OCI-LY7 (cell line): ENCODE measurements around the gene ADD2. TPM values are rescaled to one million over a fixed set of nuclear protein-coding genes. Genes with fewer than 3 reads are reported as not detected.

Experiments used
- BruUV-seq: library from RNA; stranded (reverse); fragments of 400-500 nt; replicated peaks from 2 replicates; lab custom pipeline; 2021; lab: Mats Ljungman, UMichigan
- CTCF ChIA-PET: fragments of 300-600 bp; sonication (Branson Sonifier 250); formaldehyde crosslinking; loops from one replicate; lab custom pipeline; 2022; ENCODE audit warnings: antibody characterized with exemption; ENCODE audit not compliant: unreplicated experiment; lab: Charles Lee
- POLR2A ChIA-PET: fragments of 300-600 bp; sonication (Branson Sonifier 250); formaldehyde crosslinking; loops from one replicate; lab custom pipeline; 2022; ENCODE audit warnings: antibody characterized with exemption; lab: Charles Lee
- DNase-seq: peaks from one replicate; pipeline ENCODE4 v3.0.0-alpha.2; 2015; ENCODE audit warnings: low spot score
- H2AFZ ChIP-seq: fragments of 200-600 bp; sonication (generic), shearing (Covaris generic); 2 replicates; pipeline ENCODE4 v1.6.1; 2014; ENCODE audit warnings: mild to moderate bottlenecking, antibody characterized with exemption, low read length, moderate library complexity
- H3K27ac ChIP-seq: fragments of 200-600 bp; sonication (generic); 2 replicates; pipeline ENCODE4 v1.5.1; 2014; ENCODE audit warnings: mixed run types, low read depth, mild to moderate bottlenecking, moderate library complexity, low read length, inconsistent platforms; ENCODE audit not compliant: poor library complexity, severe bottlenecking
- H3K36me3 ChIP-seq: fragments of 200-600 bp; sonication (generic); 2 replicates; pipeline ENCODE4 v1.6.1; 2014; ENCODE audit warnings: mild to moderate bottlenecking, antibody characterized with exemption, low read length, moderate library complexity, mixed read lengths; ENCODE audit not compliant: insufficient read depth
- H3K4me1 ChIP-seq: fragments of 200-600 bp; sonication (generic); 2 replicates; pipeline ENCODE4 v1.5.1; 2014; ENCODE audit warnings: mild to moderate bottlenecking, low read length; ENCODE audit not compliant: insufficient read depth, poor library complexity, severe bottlenecking
- H3K4me2 ChIP-seq: fragments of 200-600 bp; sonication (generic); 2 replicates; pipeline ENCODE4 v1.6.1; 2014; ENCODE audit warnings: mild to moderate bottlenecking, low read length
- H3K4me3 ChIP-seq: fragments of 200-600 bp; sonication (generic); 2 replicates; pipeline ENCODE4 v1.5.1; 2014; ENCODE audit warnings: mild to moderate bottlenecking, low read depth, low read length; ENCODE audit not compliant: poor library complexity, severe bottlenecking
- H3K79me2 ChIP-seq: fragments of 200-600 bp; sonication (generic); 2 replicates; pipeline ENCODE4 v1.6.1; 2016; ENCODE audit warnings: low read depth, mild to moderate bottlenecking, low read length, moderate library complexity, mixed read lengths; ENCODE audit not compliant: insufficient read depth
- H3K9me2 ChIP-seq: fragments of 200-600 bp; sonication (generic); 2 replicates; pipeline ENCODE4 v1.6.1; 2016; ENCODE audit warnings: mild to moderate bottlenecking, low read length, mixed read lengths; ENCODE audit not compliant: insufficient read depth
- H3K9me3 ChIP-seq: fragments of 200-600 bp; sonication (generic); 2 replicates; pipeline ENCODE4 v1.6.1; 2014; ENCODE audit warnings: mild to moderate bottlenecking, mixed run types, low read length, mixed read lengths
- H4K20me1 ChIP-seq: fragments of 200-600 bp; sonication (generic); 2 replicates; pipeline ENCODE4 v1.6.1; 2014; ENCODE audit warnings: mild to moderate bottlenecking, antibody characterized with exemption, low read length, moderate library complexity, mixed read lengths; ENCODE audit not compliant: insufficient read depth
- EZH2phosphoT487 ChIP-seq: fragments of 200-600 bp; sonication (generic); IDR thresholded peaks from 2 replicates; pipeline ENCODE4 v1.6.1; 2018; ENCODE audit warnings: low read depth, borderline replicate concordance, mild to moderate bottlenecking, mixed run types, antibody characterized with exemption, low read length, moderate library complexity, mixed read lengths
- intact Hi-C: fragments of 100-400 bp; cut with micrococcal nuclease; formaldehyde crosslinking; loops from one replicate; pipeline ENCODE4 v1.10.0; 2022; ENCODE audit not compliant: unreplicated experiment
- total RNA-seq, 2 experiments: library from RNA; depleted of rRNA in 1 of 2; stranded (reverse); fragments of >200 nt in 1 of 2; shearing (Covaris generic) in 1 of 2; gene quantifications; 2 replicates each; pipeline ENCODE4 v1.2.3, GENCODE V29; 2014 to 2022
- TF ChIP-seq, protein P1 (sequence below): fragments of 200-600 bp; sonication (generic); conservative IDR thresholded peaks from 2 replicates; pipeline ENCODE4 v1.5.1; 2014; ENCODE audit warnings: mild to moderate bottlenecking, antibody characterized with exemption, low read length, moderate library complexity, mixed read lengths

ADD2 gene
- total RNA-seq, 2 experiments from 2014 or later: not detected

DNA sequence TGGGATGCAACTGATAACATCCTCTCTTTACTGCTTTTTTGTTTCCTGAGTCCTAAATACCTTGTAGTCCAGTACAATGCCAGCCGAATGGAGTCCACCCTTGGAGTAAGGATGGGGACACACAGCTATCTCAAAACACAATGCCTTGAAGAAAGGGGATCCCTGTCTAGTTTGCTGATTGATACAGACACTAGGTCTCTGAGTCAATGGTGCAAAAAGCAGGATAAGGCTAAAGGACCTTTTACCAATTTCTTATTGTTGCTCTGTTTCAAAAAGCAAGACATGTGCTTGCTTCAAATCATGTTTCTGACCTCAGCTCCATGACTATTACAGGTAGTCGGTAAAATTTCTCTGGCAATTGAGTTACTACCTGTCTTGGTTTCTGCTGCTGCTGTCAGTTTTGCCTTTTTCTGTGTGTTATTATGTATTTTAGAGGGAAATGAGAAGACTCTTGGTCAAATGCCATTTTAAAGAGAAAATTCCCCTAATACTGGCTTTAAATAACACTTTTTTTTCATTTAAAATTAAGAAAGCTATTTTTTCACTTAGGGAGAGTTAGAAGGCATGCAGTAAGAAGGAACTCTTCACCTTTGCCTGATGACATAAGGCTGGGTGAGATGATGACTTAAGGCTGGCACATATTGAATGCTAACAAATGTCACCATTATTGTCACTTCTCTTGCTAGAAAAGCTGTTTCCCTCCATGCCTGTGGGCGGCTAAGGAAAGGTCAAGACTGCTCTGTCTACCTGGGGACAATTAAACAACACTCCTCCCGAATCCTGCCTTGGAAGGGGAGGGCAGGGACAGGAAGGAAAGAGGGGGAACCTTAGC, 27.4 kb upstream of the ADD2 start:
- intact Hi-C loops: no loop called here
- POLR2A ChIA-PET: no interaction called here
- Histone ChIP-seq H3K36me3 (no peaks in the 10 kb centered on the region), H3K4me1 (no peaks in the 10 kb centered on the region), H3K9me2 (no peaks in the 10 kb centered on the region), H3K9me3 (no peaks in the 10 kb centered on the region), H2AFZ (no peak overlapping the region), H3K79me2 (no peaks in the 10 kb centered on the region), H3K27ac (no peak overlapping the region), H3K4me3 (no peak overlapping the region), H4K20me1 (no peaks in the 10 kb centered on the region), H3K4me2 (no peak overlapping the region)
- no TSS peak for BruUV-seq
- no peak for DNase-seq
- CTCF ChIA-PET: no interaction called here
- no peak for TF ChIP-seq EZH2phosphoT487

DNA sequence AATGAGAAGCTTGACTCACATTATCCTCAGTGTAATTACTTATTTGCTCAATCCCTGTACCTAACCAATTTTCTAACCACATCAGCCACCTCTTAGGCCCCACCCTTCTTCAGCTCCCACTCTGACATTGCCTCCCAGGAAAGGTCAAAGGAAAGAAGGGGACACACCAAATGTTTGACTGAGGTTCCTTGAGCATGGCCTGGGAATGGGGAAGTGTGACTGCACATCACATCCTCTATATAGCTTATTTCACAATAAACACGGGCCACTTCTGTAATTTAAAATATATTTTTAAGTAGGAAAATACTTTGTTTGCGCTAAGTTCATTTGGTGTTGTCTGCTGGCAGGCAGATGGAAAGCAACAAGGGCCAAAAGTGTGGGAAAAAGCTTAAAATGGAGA, 25.4 kb upstream of the ADD2 start:
- DNase-seq: no peak
- no peak overlapping the region for H3K4me3 ChIP-seq
- no peaks in the 10 kb centered on the region for H4K20me1 ChIP-seq
- H3K4me1 ChIP-seq: no peaks in the 10 kb centered on the region
- no peak for TF ChIP-seq EZH2phosphoT487
- H3K27ac ChIP-seq: no peak overlapping the region
- no peaks in the 10 kb centered on the region for H3K9me2 ChIP-seq
- CTCF ChIA-PET: no interaction called here
- H3K36me3 ChIP-seq: no peaks in the 10 kb centered on the region
- no peaks in the 10 kb centered on the region for H3K9me3 ChIP-seq
- intact Hi-C loops: no loop called here
- no peak overlapping the region for H3K4me2 ChIP-seq
- H2AFZ ChIP-seq: no peak overlapping the region
- BruUV-seq: no TSS peak
- no peaks in the 10 kb centered on the region for H3K79me2 ChIP-seq
- POLR2A ChIA-PET: interaction anchor here (0.5 to 0.6 kb wide), 2 partner anchors 8 to 56 kb away, joined by 3 read pairs; no protein-coding TSS in a partner anchor

DNA sequence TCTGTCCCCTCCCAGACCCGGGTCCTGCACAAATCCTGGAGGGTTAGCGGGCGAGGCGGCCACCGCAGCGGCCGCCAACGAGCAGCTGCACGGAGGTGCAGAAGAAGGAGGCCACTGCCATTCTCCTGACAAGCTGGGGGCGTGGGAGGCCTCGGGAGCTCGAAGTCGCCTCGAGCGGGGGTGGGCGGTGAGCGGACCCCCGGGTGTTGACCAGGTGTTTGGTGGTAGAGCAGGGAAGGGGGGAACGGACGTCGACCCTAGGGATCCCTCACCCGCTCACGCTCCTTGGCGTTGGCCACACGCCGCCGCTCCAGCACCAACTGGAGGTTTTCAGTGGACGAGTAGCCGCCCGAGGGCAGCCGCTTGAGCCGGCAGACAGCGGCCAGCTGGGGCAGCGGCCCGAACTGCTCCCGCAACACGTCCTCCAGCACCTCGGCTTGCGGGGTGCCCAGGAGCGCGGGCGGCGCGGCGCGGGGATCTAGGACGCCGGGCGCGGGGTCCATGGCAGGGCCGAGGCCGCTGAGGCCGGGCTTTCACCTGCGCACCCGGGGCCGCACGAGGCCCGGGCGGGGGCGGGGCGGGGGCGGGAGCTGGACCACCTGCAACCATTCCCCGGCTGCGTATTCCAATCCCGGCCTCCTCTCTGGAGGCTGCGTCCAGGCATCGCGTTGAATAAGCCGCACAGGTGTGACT, 22.3 kb upstream of the ADD2 start, which contains the start of gene FIGLA:
FIGLA (minus strand) TSS at position 508 of the 693 bp plus-strand sequence; CDS start at position 503, 5 bp downstream.
- no peak within 1 kb of the TSS for H3K4me3 ChIP-seq
- no peaks in the 10 kb centered on the region for H3K79me2 ChIP-seq
- H3K27ac ChIP-seq: no peak within 1 kb of the TSS
- no peak for DNase-seq
- H3K4me2 ChIP-seq: no peak within 1 kb of the TSS
- ChIA-PET CTCF (no interaction called here), POLR2A (no interaction called here)
- H2AFZ ChIP-seq: no peak within 1 kb of the TSS
- no peaks in the 10 kb centered on the region for H3K9me3 ChIP-seq
- no peaks in the 10 kb centered on the region for H3K4me1 ChIP-seq
- H4K20me1 ChIP-seq: no peaks in the 10 kb centered on the region
- no peaks in the 10 kb centered on the region for H3K9me2 ChIP-seq
- intact Hi-C loops: no loop called here
- TF ChIP-seq EZH2phosphoT487: no peak
- TF ChIP-seq, protein P1, sequence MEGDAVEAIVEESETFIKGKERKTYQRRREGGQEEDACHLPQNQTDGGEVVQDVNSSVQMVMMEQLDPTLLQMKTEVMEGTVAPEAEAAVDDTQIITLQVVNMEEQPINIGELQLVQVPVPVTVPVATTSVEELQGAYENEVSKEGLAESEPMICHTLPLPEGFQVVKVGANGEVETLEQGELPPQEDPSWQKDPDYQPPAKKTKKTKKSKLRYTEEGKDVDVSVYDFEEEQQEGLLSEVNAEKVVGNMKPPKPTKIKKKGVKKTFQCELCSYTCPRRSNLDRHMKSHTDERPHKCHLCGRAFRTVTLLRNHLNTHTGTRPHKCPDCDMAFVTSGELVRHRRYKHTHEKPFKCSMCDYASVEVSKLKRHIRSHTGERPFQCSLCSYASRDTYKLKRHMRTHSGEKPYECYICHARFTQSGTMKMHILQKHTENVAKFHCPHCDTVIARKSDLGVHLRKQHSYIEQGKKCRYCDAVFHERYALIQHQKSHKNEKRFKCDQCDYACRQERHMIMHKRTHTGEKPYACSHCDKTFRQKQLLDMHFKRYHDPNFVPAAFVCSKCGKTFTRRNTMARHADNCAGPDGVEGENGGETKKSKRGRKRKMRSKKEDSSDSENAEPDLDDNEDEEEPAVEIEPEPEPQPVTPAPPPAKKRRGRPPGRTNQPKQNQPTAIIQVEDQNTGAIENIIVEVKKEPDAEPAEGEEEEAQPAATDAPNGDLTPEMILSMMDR: no peak
- H3K36me3 ChIP-seq: no peaks in the 10 kb centered on the region
- no TSS peak for BruUV-seq
